ENCODE measurements around the gene MDC1.
A peak's percentile ranks its signal among the peaks of the same experiment; 100 is the strongest.
"Not testable (repeated sequence)": the region's sequence is repeated elsewhere in the genome, so short reads cannot be mapped to it uniquely, and the experiment has no call there.

The MDC1 gene, protein sequence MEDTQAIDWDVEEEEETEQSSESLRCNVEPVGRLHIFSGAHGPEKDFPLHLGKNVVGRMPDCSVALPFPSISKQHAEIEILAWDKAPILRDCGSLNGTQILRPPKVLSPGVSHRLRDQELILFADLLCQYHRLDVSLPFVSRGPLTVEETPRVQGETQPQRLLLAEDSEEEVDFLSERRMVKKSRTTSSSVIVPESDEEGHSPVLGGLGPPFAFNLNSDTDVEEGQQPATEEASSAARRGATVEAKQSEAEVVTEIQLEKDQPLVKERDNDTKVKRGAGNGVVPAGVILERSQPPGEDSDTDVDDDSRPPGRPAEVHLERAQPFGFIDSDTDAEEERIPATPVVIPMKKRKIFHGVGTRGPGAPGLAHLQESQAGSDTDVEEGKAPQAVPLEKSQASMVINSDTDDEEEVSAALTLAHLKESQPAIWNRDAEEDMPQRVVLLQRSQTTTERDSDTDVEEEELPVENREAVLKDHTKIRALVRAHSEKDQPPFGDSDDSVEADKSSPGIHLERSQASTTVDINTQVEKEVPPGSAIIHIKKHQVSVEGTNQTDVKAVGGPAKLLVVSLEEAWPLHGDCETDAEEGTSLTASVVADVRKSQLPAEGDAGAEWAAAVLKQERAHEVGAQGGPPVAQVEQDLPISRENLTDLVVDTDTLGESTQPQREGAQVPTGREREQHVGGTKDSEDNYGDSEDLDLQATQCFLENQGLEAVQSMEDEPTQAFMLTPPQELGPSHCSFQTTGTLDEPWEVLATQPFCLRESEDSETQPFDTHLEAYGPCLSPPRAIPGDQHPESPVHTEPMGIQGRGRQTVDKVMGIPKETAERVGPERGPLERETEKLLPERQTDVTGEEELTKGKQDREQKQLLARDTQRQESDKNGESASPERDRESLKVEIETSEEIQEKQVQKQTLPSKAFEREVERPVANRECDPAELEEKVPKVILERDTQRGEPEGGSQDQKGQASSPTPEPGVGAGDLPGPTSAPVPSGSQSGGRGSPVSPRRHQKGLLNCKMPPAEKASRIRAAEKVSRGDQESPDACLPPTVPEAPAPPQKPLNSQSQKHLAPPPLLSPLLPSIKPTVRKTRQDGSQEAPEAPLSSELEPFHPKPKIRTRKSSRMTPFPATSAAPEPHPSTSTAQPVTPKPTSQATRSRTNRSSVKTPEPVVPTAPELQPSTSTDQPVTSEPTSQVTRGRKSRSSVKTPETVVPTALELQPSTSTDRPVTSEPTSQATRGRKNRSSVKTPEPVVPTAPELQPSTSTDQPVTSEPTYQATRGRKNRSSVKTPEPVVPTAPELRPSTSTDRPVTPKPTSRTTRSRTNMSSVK (N-terminal part only)

DNA sequence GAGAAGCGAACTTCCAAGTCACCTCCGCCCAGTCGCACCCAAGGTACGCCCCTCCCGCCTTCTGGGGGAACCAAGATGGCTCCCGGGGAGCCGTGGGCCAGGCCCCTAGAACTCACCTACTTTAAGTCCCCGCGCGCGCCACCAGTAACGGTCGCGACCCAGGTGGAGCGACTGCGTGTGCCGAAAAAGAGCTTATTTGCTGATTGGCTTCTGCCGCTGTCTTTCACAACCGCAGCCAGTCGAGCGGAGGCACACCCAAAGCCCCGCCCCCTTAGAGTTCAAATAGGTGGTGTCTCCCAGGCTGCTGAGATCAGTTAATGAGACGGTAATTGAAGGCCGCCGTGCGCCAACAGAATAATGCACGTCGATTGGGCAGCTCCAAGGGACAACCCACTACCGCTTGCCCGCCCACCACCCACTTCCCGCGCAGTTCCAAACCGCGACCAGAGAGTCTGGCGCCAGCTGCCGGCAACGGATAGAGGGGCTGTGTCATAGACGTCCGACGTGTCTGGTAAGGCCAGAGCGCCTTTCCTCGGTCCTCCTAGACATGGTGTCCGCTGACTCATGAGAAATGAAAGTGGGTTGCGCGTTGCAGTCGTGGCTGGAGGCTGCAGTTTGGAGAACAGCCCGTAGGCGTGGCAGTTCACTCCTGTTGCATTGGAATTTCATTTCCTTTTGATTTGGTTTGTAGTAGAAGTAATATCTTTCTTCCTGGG is at the start of gene MDC1:
Gene MDC1, minus strand, starts transcription at position 153 of the 716 bp plus-strand sequence. CDS start 2,106 bp downstream, outside the sequence.
- Mint-ChIP-seq H3K27ac (peak within 1 kb of the TSS; percentile 100), H3K4me3 (peak within 1 kb of the TSS; percentile 97), H3K9me3 (no peaks in the 10 kb centered on the region), H3K36me3 (ENCODE audit: low read depth) (peaks cover 54% of the 10 kb centered on the region), H3K27me3 (ENCODE audit: low read depth, poor library complexity) (no peaks in the 10 kb centered on the region), H3K4me1 (peaks cover 41% of the 10 kb centered on the region)
- DNase-seq = peak; percentile 96
- TF ChIP-seq, protein P1, sequence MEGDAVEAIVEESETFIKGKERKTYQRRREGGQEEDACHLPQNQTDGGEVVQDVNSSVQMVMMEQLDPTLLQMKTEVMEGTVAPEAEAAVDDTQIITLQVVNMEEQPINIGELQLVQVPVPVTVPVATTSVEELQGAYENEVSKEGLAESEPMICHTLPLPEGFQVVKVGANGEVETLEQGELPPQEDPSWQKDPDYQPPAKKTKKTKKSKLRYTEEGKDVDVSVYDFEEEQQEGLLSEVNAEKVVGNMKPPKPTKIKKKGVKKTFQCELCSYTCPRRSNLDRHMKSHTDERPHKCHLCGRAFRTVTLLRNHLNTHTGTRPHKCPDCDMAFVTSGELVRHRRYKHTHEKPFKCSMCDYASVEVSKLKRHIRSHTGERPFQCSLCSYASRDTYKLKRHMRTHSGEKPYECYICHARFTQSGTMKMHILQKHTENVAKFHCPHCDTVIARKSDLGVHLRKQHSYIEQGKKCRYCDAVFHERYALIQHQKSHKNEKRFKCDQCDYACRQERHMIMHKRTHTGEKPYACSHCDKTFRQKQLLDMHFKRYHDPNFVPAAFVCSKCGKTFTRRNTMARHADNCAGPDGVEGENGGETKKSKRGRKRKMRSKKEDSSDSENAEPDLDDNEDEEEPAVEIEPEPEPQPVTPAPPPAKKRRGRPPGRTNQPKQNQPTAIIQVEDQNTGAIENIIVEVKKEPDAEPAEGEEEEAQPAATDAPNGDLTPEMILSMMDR (IDR thresholded peaks at IDR 0.05) = peak; percentile 23

- Mint-ChIP-seq H3K27me3 (ENCODE audit: low read depth, poor library complexity) (peaks cover 6% of the 10 kb centered on the region), H3K4me1 (peaks cover 70% of the 10 kb centered on the region), H3K27ac (peak overlapping the region; percentile 32), H3K36me3 (ENCODE audit: low read depth) (no peaks in the 10 kb centered on the region), H3K9me3 (no peaks in the 10 kb centered on the region), H3K4me3 (no peak overlapping the region)
- TF ChIP-seq, protein P1 (IDR thresholded peaks at IDR 0.05) = no peak
- DNase-seq = no peak
Measured at GRCh38 chr6:30766461-30767157, 49.5 kb upstream of the MDC1 start.

DNA sequence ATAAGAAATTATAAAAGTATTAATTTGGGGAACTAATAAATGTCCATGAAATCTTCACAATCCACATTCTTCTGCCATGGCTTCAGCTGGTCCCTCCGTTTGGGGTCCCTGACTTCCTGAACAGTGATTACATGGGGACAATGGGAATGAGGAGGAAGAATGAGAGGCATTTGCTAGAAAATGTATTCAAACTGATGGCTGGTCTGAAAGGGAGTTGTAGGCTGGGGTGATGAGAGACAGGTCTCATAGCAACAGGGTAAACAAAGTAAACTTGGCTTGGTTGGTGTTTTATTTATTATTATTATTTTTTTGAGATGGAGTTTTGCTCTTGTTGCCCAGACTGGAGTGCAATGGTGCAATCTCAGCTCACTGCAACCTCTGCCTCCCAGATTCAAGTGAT is 48.4 kb upstream of the MDC1 start:
- H3K27ac Mint-ChIP-seq; H3K4me3 Mint-ChIP-seq; H3K27me3 Mint-ChIP-seq (ENCODE audit: low read depth, poor library complexity); DNase-seq; H3K9me3 Mint-ChIP-seq; H3K36me3 Mint-ChIP-seq (ENCODE audit: low read depth): not testable (repeated sequence)
- peaks cover 70% of the 10 kb centered on the region for H3K4me1 Mint-ChIP-seq

DNA sequence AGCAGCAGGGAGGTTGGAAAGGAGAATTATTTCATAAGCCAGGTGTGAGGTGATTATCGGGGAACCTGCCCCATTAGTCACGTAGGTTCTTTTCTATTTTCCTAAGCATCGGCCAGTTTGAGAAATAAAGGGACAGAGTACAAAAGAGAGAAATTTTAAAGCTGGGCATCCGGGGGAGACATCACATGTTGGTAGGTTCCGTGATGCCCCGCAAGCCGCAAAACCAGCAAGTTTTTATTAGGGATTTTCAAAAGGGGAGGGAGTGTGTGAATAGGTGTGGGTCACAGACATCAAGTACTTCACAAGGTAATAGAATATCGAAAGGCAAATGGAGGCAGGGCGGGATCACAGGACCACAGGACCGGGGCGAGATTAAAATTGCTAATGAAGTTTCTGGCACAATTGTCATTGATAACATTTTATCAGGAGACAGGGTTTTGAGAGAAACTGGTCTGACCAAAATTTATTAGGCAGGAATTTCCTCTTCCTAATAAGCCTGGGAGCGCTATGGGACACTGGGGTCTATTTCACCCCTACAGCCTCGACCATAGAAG is 47.5 kb upstream of the MDC1 start:
- peaks cover 68% of the 10 kb centered on the region for H3K4me1 Mint-ChIP-seq
- H3K36me3 Mint-ChIP-seq (ENCODE audit: low read depth); H3K9me3 Mint-ChIP-seq; H3K27me3 Mint-ChIP-seq (ENCODE audit: low read depth, poor library complexity); DNase-seq: not testable (repeated sequence)
- peak overlapping the region; percentile 9 for H3K27ac Mint-ChIP-seq
- H3K4me3 Mint-ChIP-seq = peak overlapping the region; percentile 70

GRCh38 chr6:30763618-30764489 is 46.8 kb upstream of the MDC1 start:
- Mint-ChIP-seq H3K27ac (peak overlapping the region; percentile 9), H3K4me1 (peaks cover 66% of the 10 kb centered on the region), H3K36me3 (ENCODE audit: low read depth) (no peaks in the 10 kb centered on the region), H3K27me3 (ENCODE audit: low read depth, poor library complexity) (peaks cover 2% of the 10 kb centered on the region), H3K9me3 (peaks cover 3% of the 10 kb centered on the region), H3K4me3 (peak overlapping the region; percentile 70)
- TF ChIP-seq, protein P1 (IDR thresholded peaks at IDR 0.05) = no peak
- peak; percentile 19 for DNase-seq

All from nephron progenitor cell (in vitro differentiated cells).